Measurements from ENCODE around the gene S1PR5. TPM values are rescaled to one million over a fixed set of nuclear protein-coding genes. Genes with fewer than 3 reads are reported as not detected.
A peak's percentile ranks its signal among the peaks of the same experiment; 100 is the strongest.
"Not testable (repeated sequence)": the region's sequence is repeated elsewhere in the genome, so short reads cannot be mapped to it uniquely, and the experiment has no call there.

Gene S1PR5
- total and polyA plus RNA-seq, 2 experiments from 2014 or later, result 4.6 to 8.0 TPM

GRCh38 chr19:10551698-10552301, 34.6 kb upstream of the S1PR5 start:
- H3K9me2 ChIP-seq (ENCODE audit: insufficient read depth), result no peaks in the 10 kb centered on the region
- Mint-ChIP-seq H3K4me1 (no peaks in the 10 kb centered on the region), H3K27me3 (ENCODE audit: insufficient read depth, low read depth, poor library complexity) (peaks cover 24% of the 10 kb centered on the region), H3K27ac (no peak overlapping the region), H3K4me3 (no peak overlapping the region), H3K9me3 (no peaks in the 10 kb centered on the region), H3K36me3 (ENCODE audit: low read depth) (peaks cover 83% of the 10 kb centered on the region)
- peaks cover 30% of the 10 kb centered on the region for H3F3A ChIP-seq (replicated peaks; ENCODE audit: low read depth)
- no peak overlapping the region for H3K4me2 ChIP-seq
- ATAC-seq, result peak; percentile 38
- peaks cover 8% of the 10 kb centered on the region for H4K20me1 ChIP-seq (replicated peaks; ENCODE audit: insufficient read depth)
- no peaks in the 10 kb centered on the region for H3K4me1 ChIP-seq (ENCODE audit: insufficient read depth)
- H3K4me3 ChIP-seq, result no peak overlapping the region
- no peak overlapping the region for H2AFZ ChIP-seq
- TF ChIP-seq CTCF (conservative IDR thresholded peaks at IDR 0.05; ENCODE audit: low read depth in 2 of 2), result peak; percentile 25 to 76; a peak in 3 of 4 replicates
- no peak for TF ChIP-seq CREB1 (CRISPR knock-in tag; IDR thresholded peaks at IDR 0.05; ENCODE audit: low read depth)
- peak; percentile 69 for DNase-seq (ENCODE audit: low spot score)
- H3K79me2 ChIP-seq (replicated peaks; ENCODE audit: insufficient read depth), result no peaks in the 10 kb centered on the region
- H3K36me3 ChIP-seq (ENCODE audit: insufficient read depth), result peaks cover 16% of the 10 kb centered on the region; the same call in 1 of the 2 replicates
- 0 out of 2 replicates have a peak overlapping the region, but pooled peaks have one; percentile 14 for H3K27ac ChIP-seq (ENCODE audit: low read depth)
- H3K27me3 ChIP-seq (ENCODE audit: insufficient read depth), result no peaks in the 10 kb centered on the region

- Mint-ChIP-seq H3K27me3 (ENCODE audit: insufficient read depth, low read depth, poor library complexity) (peaks cover 24% of the 10 kb centered on the region), H3K36me3 (ENCODE audit: low read depth) (peaks cover 80% of the 10 kb centered on the region)
- H3K36me3 ChIP-seq (ENCODE audit: insufficient read depth), result peaks cover 16% of the 10 kb centered on the region; the same call in 1 of the 2 replicates
- not testable (repeated sequence) for H3K4me3 ChIP-seq; H2AFZ ChIP-seq; H3K4me2 ChIP-seq; H3K79me2 ChIP-seq (replicated peaks; ENCODE audit: insufficient read depth); H3K27me3 ChIP-seq (ENCODE audit: insufficient read depth); H3K9me2 ChIP-seq (ENCODE audit: insufficient read depth); H3K4me3 Mint-ChIP-seq; DNase-seq (ENCODE audit: low spot score); ATAC-seq; H4K20me1 ChIP-seq (replicated peaks; ENCODE audit: insufficient read depth); H3K4me1 ChIP-seq (ENCODE audit: insufficient read depth); H3K27ac Mint-ChIP-seq; H3K4me1 Mint-ChIP-seq; H3K9me3 Mint-ChIP-seq
- H3K27ac ChIP-seq (ENCODE audit: low read depth), result 0 out of 2 replicates have a peak overlapping the region, but pooled peaks have one; percentile 14
- peaks cover 30% of the 10 kb centered on the region for H3F3A ChIP-seq (replicated peaks; ENCODE audit: low read depth)
Observed at GRCh38 chr19:10551006-10551405, 33.8 kb upstream of the S1PR5 start.

- H3F3A ChIP-seq (replicated peaks; ENCODE audit: low read depth), result peaks cover 25% of the 10 kb centered on the region
- peaks cover 16% of the 10 kb centered on the region; the same call in 1 of the 2 replicates for H3K36me3 ChIP-seq (ENCODE audit: insufficient read depth)
- H3K27ac ChIP-seq (ENCODE audit: low read depth), result no peak overlapping the region
- Mint-ChIP-seq H3K4me1 (no peaks in the 10 kb centered on the region), H3K9me3 (no peaks in the 10 kb centered on the region), H3K4me3 (no peak overlapping the region), H3K27ac (no peak overlapping the region), H3K27me3 (ENCODE audit: insufficient read depth, low read depth, poor library complexity) (peaks cover 24% of the 10 kb centered on the region), H3K36me3 (ENCODE audit: low read depth) (peaks cover 74% of the 10 kb centered on the region)
- ATAC-seq (no peak), DNase-seq (ENCODE audit: low spot score) (no peak)
- H3K9me2 ChIP-seq (ENCODE audit: insufficient read depth), result no peaks in the 10 kb centered on the region
- no peak overlapping the region for H3K4me3 ChIP-seq
- H3K4me1 ChIP-seq (ENCODE audit: insufficient read depth), result no peaks in the 10 kb centered on the region
- peaks cover 4% of the 10 kb centered on the region for H3K79me2 ChIP-seq (replicated peaks; ENCODE audit: insufficient read depth)
- peaks cover 8% of the 10 kb centered on the region for H4K20me1 ChIP-seq (replicated peaks; ENCODE audit: insufficient read depth)
- H3K27me3 ChIP-seq (ENCODE audit: insufficient read depth), result no peaks in the 10 kb centered on the region
- no peak overlapping the region for H2AFZ ChIP-seq
- H3K4me2 ChIP-seq, result no peak overlapping the region
- TF ChIP-seq ZNF114 (CRISPR knock-in tag; IDR thresholded peaks at IDR 0.05) (no peak), JUNB (IDR thresholded peaks at IDR 0.05; ENCODE audit: unreplicated experiment) (no peak), CREB1 (CRISPR knock-in tag; IDR thresholded peaks at IDR 0.05; ENCODE audit: low read depth) (no peak), ETS1 (IDR thresholded peaks at IDR 0.05) (no peak), ZNF462 (CRISPR knock-in tag; IDR thresholded peaks at IDR 0.05) (no peak), EZH2 (IDR thresholded peaks at IDR 0.05; ENCODE audit: low read depth, unreplicated experiment) (no peak)
Observed at GRCh38 chr19:10550336-10550735, 33.1 kb upstream of the S1PR5 start.
